H9 (cell line): Measurements from ENCODE around the gene ARID1B. TPM values are rescaled to one million over a fixed set of nuclear protein-coding genes. Genes with fewer than 3 reads are reported as not detected.

ENCODE experiments used
- DNase-seq: peaks from one replicate; pipeline ENCODE4 v3.0.0-alpha.2; 2017
- H2AFZ ChIP-seq: one replicate; pipeline ENCODE4 v1.6.1; 2013; ENCODE audit warnings: mild to moderate bottlenecking, low read length, control low read depth, moderate library complexity
- H2AK5ac ChIP-seq: 2 replicates; pipeline ENCODE4 v1.6.1; 2013; ENCODE audit warnings: low read length, control low read depth, mixed read lengths; ENCODE audit not compliant: insufficient read length
- H2BK120ac ChIP-seq: one replicate; pipeline ENCODE4 v1.6.1; 2013; ENCODE audit warnings: low read depth, mild to moderate bottlenecking, low read length, control low read depth, inconsistent platforms; ENCODE audit not compliant: poor library complexity, severe bottlenecking
- H2BK12ac ChIP-seq: 2 replicates; pipeline ENCODE4 v1.6.1; 2013; ENCODE audit warnings: low read length, control low read depth, mixed read lengths, low read depth; ENCODE audit not compliant: insufficient read length
- H2BK15ac ChIP-seq: 2 replicates; pipeline ENCODE4 v1.6.1; 2013; ENCODE audit warnings: low read depth, low read length, control low read depth
- H2BK20ac ChIP-seq: one replicate; pipeline ENCODE4 v1.6.1; 2013; ENCODE audit warnings: low read depth, mild to moderate bottlenecking, low read length, control low read depth, inconsistent platforms; ENCODE audit not compliant: poor library complexity, severe bottlenecking
- H2BK5ac ChIP-seq: 2 replicates; pipeline ENCODE4 v1.6.1; 2013; ENCODE audit warnings: low read length, control low read depth, mixed read lengths; ENCODE audit not compliant: insufficient read length
- H3K14ac ChIP-seq: 2 replicates; pipeline ENCODE4 v1.6.1; 2013; ENCODE audit warnings: low read length, control low read depth; ENCODE audit not compliant: insufficient read depth
- H3K18ac ChIP-seq: 2 replicates; pipeline ENCODE4 v1.6.1; 2013; ENCODE audit warnings: low read depth, mild to moderate bottlenecking, mixed read lengths, low read length, control low read depth; ENCODE audit not compliant: insufficient read length
- H3K23ac ChIP-seq: 2 replicates; pipeline ENCODE4 v1.6.1; 2013; ENCODE audit warnings: low read length, control low read depth, mixed read lengths, low read depth; ENCODE audit not compliant: insufficient read length
- H3K23me2 ChIP-seq: 2 replicates; pipeline ENCODE4 v1.6.1; 2013; ENCODE audit warnings: low read depth, mild to moderate bottlenecking, mixed read lengths, low read length, control low read depth; ENCODE audit not compliant: insufficient read length, poor library complexity, severe bottlenecking
- H3K27ac ChIP-seq: 2 replicates; pipeline ENCODE4 v1.5.1; 2013; ENCODE audit warnings: low read length, control low read depth, mixed read lengths, low read depth; ENCODE audit not compliant: insufficient read length
- H3K27me3 ChIP-seq: 2 replicates; pipeline ENCODE4 v1.6.1; 2013; ENCODE audit warnings: low read length, control low read depth, inconsistent platforms; ENCODE audit not compliant: insufficient read depth
- H3K4ac ChIP-seq: 2 replicates; pipeline ENCODE4 v1.6.1; 2013; ENCODE audit warnings: low read depth, mild to moderate bottlenecking, control low read depth, inconsistent platforms, low read length, moderate library complexity
- H3K4me1 ChIP-seq: 2 replicates; pipeline ENCODE4 v1.6.1; 2013; ENCODE audit warnings: low read length, control low read depth, inconsistent platforms; ENCODE audit not compliant: insufficient read depth
- H3K4me2 ChIP-seq: 2 replicates; pipeline ENCODE4 v1.6.1; 2013; ENCODE audit warnings: low read length, control low read depth, mixed read lengths; ENCODE audit not compliant: insufficient read length, insufficient read depth
- H3K56ac ChIP-seq: 2 replicates; pipeline ENCODE4 v1.6.1; 2013; ENCODE audit warnings: low read depth, mild to moderate bottlenecking, mixed read lengths, low read length, control low read depth; ENCODE audit not compliant: insufficient read length
- H3K79me1 ChIP-seq: 2 replicates; pipeline ENCODE4 v1.6.1; 2013; ENCODE audit warnings: low read depth, mild to moderate bottlenecking, moderate library complexity, low read length, control low read depth, inconsistent platforms; ENCODE audit not compliant: insufficient read depth, poor library complexity, severe bottlenecking
- H3K79me2 ChIP-seq: 2 replicates; pipeline ENCODE4 v1.6.1; 2013; ENCODE audit warnings: low read length, control low read depth, inconsistent platforms; ENCODE audit not compliant: insufficient read depth
- H3K9ac ChIP-seq: 2 replicates; pipeline ENCODE4 v1.6.1; 2013; ENCODE audit warnings: low read length, control low read depth, mixed read lengths; ENCODE audit not compliant: insufficient read length; ENCODE audit errors: extremely low read depth
- H3K9me3 ChIP-seq: one replicate; pipeline ENCODE4 v1.6.1; 2013; ENCODE audit warnings: low read depth, low read length, inconsistent platforms; ENCODE audit not compliant: control insufficient read depth
- H3T11ph ChIP-seq: one replicate; pipeline ENCODE4 v1.6.1; 2013; ENCODE audit warnings: mild to moderate bottlenecking, low read length, control low read depth, inconsistent platforms
- H4K20me1 ChIP-seq: one replicate; pipeline ENCODE4 v1.6.1; 2013; ENCODE audit not compliant: control insufficient read depth, insufficient read length, insufficient read depth
- H4K5ac ChIP-seq: 2 replicates; pipeline ENCODE4 v1.6.1; 2013; ENCODE audit warnings: low read depth, mild to moderate bottlenecking, mixed read lengths, low read length, control low read depth; ENCODE audit not compliant: insufficient read length
- H4K8ac ChIP-seq: replicated peaks from 2 replicates; pipeline ENCODE4 v1.6.1; 2013; ENCODE audit warnings: low read length, control low read depth, mixed read lengths, low read depth; ENCODE audit not compliant: insufficient read length
- H4K91ac ChIP-seq: 2 replicates; pipeline ENCODE4 v1.6.1; 2013; ENCODE audit warnings: low read depth, mild to moderate bottlenecking, moderate library complexity, mixed read lengths, low read length, control low read depth; ENCODE audit not compliant: insufficient read length
- H3K27ac Mint-ChIP-seq, 3 experiments: 2 replicates in 2 of 3; 3 replicates in 1 of 3; pipeline ENCODE4 v1.8.0; 2020 to 2021; ENCODE audit warnings: mixed read lengths in 3 of 3, mild to moderate bottlenecking in 1 of 3, moderate library complexity in 1 of 3
- H3K27me3 Mint-ChIP-seq: 2 replicates; pipeline ENCODE4 v1.8.0; 2021; ENCODE audit warnings: low read depth, mild to moderate bottlenecking, moderate library complexity, mixed read lengths
- H3K36me3 Mint-ChIP-seq, 3 experiments: 2 replicates in 2 of 3; 3 replicates in 1 of 3; pipeline ENCODE4 v1.8.0; 2020 to 2021; ENCODE audit warnings: low read depth in 3 of 3, mixed read lengths in 3 of 3; ENCODE audit not compliant: insufficient read depth in 1 of 3
- H3K4me1 Mint-ChIP-seq, 2 experiments: 2 replicates each; pipeline ENCODE4 v1.8.0; 2020; ENCODE audit warnings: mixed read lengths in 2 of 2
- H3K4me3 Mint-ChIP-seq, 2 experiments: 2 replicates in 1 of 2; 3 replicates in 1 of 2; pipeline ENCODE4 v1.8.0; 2020 to 2021; ENCODE audit warnings: mild to moderate bottlenecking in 2 of 2, mixed read lengths in 2 of 2, moderate library complexity in 1 of 2
- H3K9me3 Mint-ChIP-seq, 2 experiments: 2 replicates in 1 of 2; 3 replicates in 1 of 2; pipeline ENCODE4 v1.8.0; 2020; ENCODE audit warnings: mild to moderate bottlenecking in 2 of 2, mixed read lengths in 2 of 2, moderate library complexity in 1 of 2
- CTCF ChIP-seq: fragments of 200-600 bp; sonication (generic); conservative IDR thresholded peaks from 3 replicates; pipeline ENCODE4 v1.8.0; 2021; ENCODE audit warnings: antibody characterized with exemption, mild to moderate bottlenecking
- WGBS: extraction: QIAGEN DNeasy Blood & Tissue Kit; methylation state at CpG from one replicate; pipeline ENCODE4 v1.1.7; 2013; ENCODE audit warnings: missing lambda C conversion rate, low lambda C conversion rate, mixed read lengths; ENCODE audit not compliant: insufficient read length; ENCODE audit errors: extremely low coverage; 5-methylcytosine and 5-hydroxymethylcytosine counted together
- total RNA-seq: library from RNA; stranded (reverse); gene quantifications from 2 replicates; pipeline ENCODE4 v1.2.1, GENCODE V29; 2021

Gene ARID1B
- total RNA-seq, 1 experiment from 2014 or later = 88.2 TPM

- TF ChIP-seq CTCF = no peak
- H3K4me1 ChIP-seq = peaks cover 11% of the 10 kb centered on the region; the same call in 1 of the 2 replicates
- no peak overlapping the region for H3K23ac ChIP-seq
- no peak overlapping the region for H3K56ac ChIP-seq
- H3K79me1 ChIP-seq = peaks cover 6% of the 10 kb centered on the region
- no peak overlapping the region for H2BK5ac ChIP-seq
- Mint-ChIP-seq H3K36me3 (peaks cover 0 to 5% (median 0%) of the 10 kb centered on the region in 3 experiments; a peak in 1 of 7 replicates), H3K4me3 (no peak overlapping the region), H3K4me1 (peaks cover 52 to 63% of the 10 kb centered on the region in 2 experiments), H3K27me3 (no peaks in the 10 kb centered on the region; the same call in 1 of the 2 replicates), H3K27ac (peak overlapping the region in 2 of 3 experiments; percentile 60 to 89; a peak in 4 of 7 replicates), H3K9me3 (no peaks in the 10 kb centered on the region)
- no peak overlapping the region for H3T11ph ChIP-seq
- WGBS = no CpG with 5 or more reads among the region's 14 CpGs
- H2BK12ac ChIP-seq = no peak overlapping the region
- no peak overlapping the region for H3K4me2 ChIP-seq
- H2BK20ac ChIP-seq = no peak overlapping the region
- no peak overlapping the region for H3K27ac ChIP-seq
- H3K4ac ChIP-seq = no peak overlapping the region
- H4K5ac ChIP-seq = no peak overlapping the region
- H3K79me2 ChIP-seq = peaks cover 34% of the 10 kb centered on the region; the same call in 1 of the 2 replicates
- no peak overlapping the region for H2AFZ ChIP-seq
- no peak overlapping the region for H3K14ac ChIP-seq
- no peak overlapping the region for H3K9ac ChIP-seq
- H3K23me2 ChIP-seq = no peaks in the 10 kb centered on the region
- no peaks in the 10 kb centered on the region for H3K27me3 ChIP-seq
- no peak overlapping the region for H3K18ac ChIP-seq
- no peak overlapping the region for H2AK5ac ChIP-seq
- H3K9me3 ChIP-seq = no peaks in the 10 kb centered on the region
- no peak overlapping the region for H4K8ac ChIP-seq
- H4K20me1 ChIP-seq = peaks cover 2% of the 10 kb centered on the region
- H4K91ac ChIP-seq = no peak overlapping the region
- no peak for DNase-seq
- H2BK120ac ChIP-seq = no peak overlapping the region
- no peak overlapping the region for H2BK15ac ChIP-seq
These were observed 45.6 kb downstream of the ARID1B start for GRCh38 chr6:156822747-156823206.
